Type B pancreatic cell (in vitro differentiated cells): Measurements from ENCODE around the gene TEDC2. TPM values are rescaled to one million over a fixed set of nuclear protein-coding genes. Genes with fewer than 3 reads are reported as not detected.

ENCODE experiments used
- DNase-seq: peaks from one replicate; pipeline ENCODE4 v3.0.0; 2021; ENCODE audit warnings: mixed read lengths; ENCODE audit not compliant: unreplicated experiment; ENCODE audit errors: extremely low spot score
- H3K27ac Mint-ChIP-seq: 2 replicates; pipeline ENCODE4 v1.8.0; 2021; ENCODE audit warnings: mild to moderate bottlenecking, mixed read lengths
- H3K27me3 Mint-ChIP-seq: 2 replicates; pipeline ENCODE4 v1.8.0; 2021; ENCODE audit warnings: mixed read lengths
- H3K36me3 Mint-ChIP-seq: 2 replicates; pipeline ENCODE4 v1.8.0; 2021; ENCODE audit warnings: mixed read lengths
- H3K4me1 Mint-ChIP-seq: one replicate; pipeline ENCODE4 v1.8.0; 2021; ENCODE audit warnings: mixed read lengths; ENCODE audit not compliant: unreplicated experiment
- H3K4me3 Mint-ChIP-seq: 2 replicates; pipeline ENCODE4 v1.8.0; 2021; ENCODE audit warnings: mild to moderate bottlenecking, mixed read lengths
- H3K9me3 Mint-ChIP-seq: 2 replicates; pipeline ENCODE4 v1.8.0; 2021; ENCODE audit warnings: mixed read lengths
- total RNA-seq: library from RNA; stranded (reverse); gene quantifications from 2 replicates; pipeline ENCODE4 v1.2.1, GENCODE V29; 2021; ENCODE audit warnings: low replicate concordance
- TF ChIP-seq, protein P1 (sequence below): fragments of 200-600 bp; sonication (generic); conservative IDR thresholded peaks from 2 replicates; pipeline ENCODE4 v1.5.0; 2021; ENCODE audit warnings: antibody characterized with exemption, mild to moderate bottlenecking

Gene TEDC2
- total RNA-seq, 1 donor from 2014 or later, result 31.6 TPM

DNA sequence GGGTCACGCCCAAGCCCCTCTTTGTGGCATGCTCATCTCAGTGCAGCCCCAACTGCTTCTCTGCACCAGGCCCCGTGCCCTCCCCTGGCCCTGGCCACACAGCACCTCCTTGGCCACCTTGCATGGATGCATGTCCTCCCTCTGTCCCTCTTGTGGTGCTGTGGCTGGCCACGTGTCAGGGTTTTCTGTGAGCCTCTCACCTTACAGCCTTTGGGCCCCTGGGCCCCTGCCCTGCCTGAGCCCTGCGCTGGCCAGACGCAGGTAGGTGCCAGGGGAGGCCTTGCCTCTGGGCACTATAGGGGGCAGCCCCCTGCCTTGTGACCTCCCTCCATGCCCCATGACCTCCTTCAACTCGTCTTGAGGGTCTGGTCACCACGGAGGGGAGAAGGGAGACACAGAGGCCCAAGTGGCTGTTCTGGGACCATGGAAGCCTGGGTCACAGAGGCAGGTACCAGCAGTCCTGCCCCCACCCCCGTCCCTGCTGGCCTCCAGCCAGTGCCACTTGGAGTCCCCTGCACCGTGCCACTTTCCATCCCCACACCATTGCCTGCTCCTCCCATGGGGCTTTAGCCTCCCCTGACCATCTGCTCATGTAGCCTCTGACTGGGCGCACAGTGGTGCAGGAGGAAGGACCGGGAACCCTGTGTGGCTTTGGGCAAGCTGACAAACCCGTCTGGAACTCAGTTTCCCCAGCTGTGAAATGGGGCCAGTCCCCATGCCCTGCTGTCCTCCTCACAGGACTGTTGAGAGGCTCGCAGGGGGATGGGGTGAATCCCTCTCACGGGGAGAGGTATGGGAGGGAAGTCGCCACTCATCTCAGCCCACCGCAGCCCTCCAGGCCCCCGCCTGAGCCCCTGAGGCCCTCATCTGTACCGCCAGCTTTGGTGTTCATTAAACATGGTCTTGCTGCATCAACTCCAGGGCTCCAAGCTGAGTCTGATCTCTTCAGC lies 42.3 kb downstream of the TEDC2 start:
- TF ChIP-seq, protein P1, sequence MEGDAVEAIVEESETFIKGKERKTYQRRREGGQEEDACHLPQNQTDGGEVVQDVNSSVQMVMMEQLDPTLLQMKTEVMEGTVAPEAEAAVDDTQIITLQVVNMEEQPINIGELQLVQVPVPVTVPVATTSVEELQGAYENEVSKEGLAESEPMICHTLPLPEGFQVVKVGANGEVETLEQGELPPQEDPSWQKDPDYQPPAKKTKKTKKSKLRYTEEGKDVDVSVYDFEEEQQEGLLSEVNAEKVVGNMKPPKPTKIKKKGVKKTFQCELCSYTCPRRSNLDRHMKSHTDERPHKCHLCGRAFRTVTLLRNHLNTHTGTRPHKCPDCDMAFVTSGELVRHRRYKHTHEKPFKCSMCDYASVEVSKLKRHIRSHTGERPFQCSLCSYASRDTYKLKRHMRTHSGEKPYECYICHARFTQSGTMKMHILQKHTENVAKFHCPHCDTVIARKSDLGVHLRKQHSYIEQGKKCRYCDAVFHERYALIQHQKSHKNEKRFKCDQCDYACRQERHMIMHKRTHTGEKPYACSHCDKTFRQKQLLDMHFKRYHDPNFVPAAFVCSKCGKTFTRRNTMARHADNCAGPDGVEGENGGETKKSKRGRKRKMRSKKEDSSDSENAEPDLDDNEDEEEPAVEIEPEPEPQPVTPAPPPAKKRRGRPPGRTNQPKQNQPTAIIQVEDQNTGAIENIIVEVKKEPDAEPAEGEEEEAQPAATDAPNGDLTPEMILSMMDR, result no peak
- H3K4me3 Mint-ChIP-seq, result peak overlapping the region; percentile 52
- no peaks in the 10 kb centered on the region for H3K36me3 Mint-ChIP-seq
- no peak for DNase-seq
- H3K9me3 Mint-ChIP-seq, result no peaks in the 10 kb centered on the region
- peaks cover 11% of the 10 kb centered on the region for H3K4me1 Mint-ChIP-seq
- peak overlapping the region; percentile 69 for H3K27ac Mint-ChIP-seq
- no peaks in the 10 kb centered on the region for H3K27me3 Mint-ChIP-seq

DNA sequence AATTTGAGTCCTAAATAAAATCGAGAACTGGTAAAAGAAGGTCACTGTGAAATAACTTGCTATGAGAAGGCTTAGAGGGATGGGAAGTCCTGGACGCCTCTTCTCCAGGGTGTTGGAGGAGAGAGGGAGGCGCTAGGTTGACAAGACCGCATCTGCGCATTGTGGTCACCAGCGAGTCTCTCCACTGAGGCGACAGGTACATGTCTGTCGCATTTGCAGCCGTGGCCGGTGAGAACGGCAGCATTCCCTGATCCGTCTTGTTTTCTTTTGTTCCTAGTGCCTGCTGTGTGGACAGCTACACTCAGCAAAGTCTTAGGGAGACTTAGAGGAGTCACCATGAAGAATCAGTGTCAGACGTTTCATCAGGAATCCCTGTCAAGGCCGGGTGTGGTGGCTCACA lies 45.8 kb downstream of the TEDC2 start:
- Mint-ChIP-seq H3K9me3 (no peaks in the 10 kb centered on the region), H3K4me1 (peaks cover 12% of the 10 kb centered on the region), H3K27me3 (no peaks in the 10 kb centered on the region), H3K36me3 (no peaks in the 10 kb centered on the region), H3K4me3 (no peak overlapping the region), H3K27ac (no peak overlapping the region)
- no peak for DNase-seq
- TF ChIP-seq, protein P1, result no peak

DNA sequence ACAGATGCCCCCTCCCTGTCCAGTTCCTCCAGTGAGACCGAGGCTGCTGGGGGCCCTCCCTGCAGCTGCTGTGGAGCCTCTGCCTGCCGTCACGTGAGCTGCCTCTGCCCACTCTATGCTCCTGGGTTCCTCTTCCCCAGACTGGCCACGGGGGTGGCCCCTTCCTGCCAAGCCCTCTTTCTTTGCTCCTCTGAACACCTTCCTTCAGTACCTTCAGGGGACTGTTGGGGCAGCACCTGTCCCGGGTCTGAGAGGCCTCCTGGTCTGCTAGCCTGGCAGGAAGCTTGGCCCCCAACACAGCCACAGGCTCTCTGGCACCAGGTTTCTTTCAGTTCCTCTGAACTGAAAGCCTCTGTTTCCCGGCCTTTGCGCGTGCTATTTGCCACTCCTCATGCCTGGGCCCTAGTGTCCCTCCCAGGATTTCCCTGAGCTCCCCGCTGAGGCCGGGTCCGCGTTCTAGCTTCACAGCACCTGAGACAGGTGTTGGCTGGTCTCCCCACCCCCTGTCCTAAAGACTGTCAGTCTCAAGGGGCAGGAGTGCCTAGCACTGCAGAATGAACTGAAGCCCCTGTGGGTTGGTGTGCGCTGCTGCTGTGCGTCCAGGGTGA lies 47.2 kb downstream of the TEDC2 start:
- peaks cover 14% of the 10 kb centered on the region for H3K4me1 Mint-ChIP-seq
- H3K9me3 Mint-ChIP-seq, result no peaks in the 10 kb centered on the region
- DNase-seq, result no peak
- TF ChIP-seq, protein P1, result no peak
- no peaks in the 10 kb centered on the region for H3K36me3 Mint-ChIP-seq
- no peak overlapping the region for H3K4me3 Mint-ChIP-seq
- H3K27ac Mint-ChIP-seq, result no peak overlapping the region
- H3K27me3 Mint-ChIP-seq, result no peaks in the 10 kb centered on the region

DNA sequence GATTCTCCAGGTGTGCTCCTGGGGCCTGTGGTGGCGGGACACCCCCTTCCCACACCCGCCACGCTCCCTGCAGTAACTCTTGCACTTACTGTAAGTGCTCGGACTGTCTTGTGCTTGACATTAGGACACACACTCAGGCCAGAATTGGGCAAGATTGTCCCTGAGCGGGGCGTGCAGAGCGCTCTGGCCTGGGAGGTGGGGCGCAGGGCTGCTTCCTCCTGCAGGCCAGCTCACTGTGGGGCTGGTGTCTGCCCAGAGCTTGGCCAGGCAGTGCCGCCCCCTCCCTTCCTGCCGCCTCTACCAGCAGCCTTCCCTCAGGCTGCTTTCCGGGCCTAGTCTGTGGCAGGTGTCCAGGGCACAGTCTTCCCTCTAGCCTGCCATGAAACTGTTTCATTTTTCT lies 47.8 kb downstream of the TEDC2 start:
- TF ChIP-seq, protein P1, result no peak
- Mint-ChIP-seq H3K27me3 (no peaks in the 10 kb centered on the region), H3K4me3 (no peak overlapping the region), H3K36me3 (no peaks in the 10 kb centered on the region), H3K9me3 (no peaks in the 10 kb centered on the region), H3K27ac (no peak overlapping the region), H3K4me1 (peaks cover 17% of the 10 kb centered on the region)
- DNase-seq, result no peak

DNA sequence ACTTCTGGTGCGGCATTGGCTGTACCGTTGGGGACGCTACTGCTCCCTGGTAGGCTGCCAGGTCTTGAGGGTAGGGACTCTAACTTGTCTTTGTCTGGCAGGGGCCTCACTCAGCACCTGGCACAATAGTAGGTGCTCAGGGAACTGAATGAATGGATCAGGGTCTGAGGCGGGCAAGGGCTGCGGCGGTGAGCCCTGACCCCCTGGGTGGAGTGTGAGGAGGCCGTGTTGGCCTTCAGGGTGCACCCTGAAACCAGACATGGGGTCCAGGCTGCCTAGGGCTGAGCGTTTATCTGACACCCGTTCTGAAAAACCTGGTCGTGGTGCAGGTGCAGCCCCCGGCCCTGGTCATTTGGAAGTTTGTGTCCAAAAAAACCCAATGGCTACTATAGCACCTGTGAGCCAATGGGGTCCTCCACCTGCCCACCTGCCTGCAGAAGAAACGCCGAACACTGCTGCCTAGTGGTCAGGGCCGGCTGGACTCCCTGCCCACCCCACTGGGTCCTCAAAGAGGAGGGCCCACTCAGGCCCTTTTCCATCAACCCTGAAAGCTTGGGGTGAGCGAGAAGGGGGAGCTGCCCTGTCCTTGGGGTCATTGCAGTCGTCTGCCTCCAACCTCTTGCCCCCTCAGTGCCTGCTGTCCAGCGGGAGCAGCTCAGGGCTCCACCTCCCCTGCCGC lies 49.0 kb downstream of the TEDC2 start:
- Mint-ChIP-seq H3K27ac (no peak overlapping the region), H3K9me3 (no peaks in the 10 kb centered on the region), H3K4me3 (no peak overlapping the region), H3K4me1 (peaks cover 17% of the 10 kb centered on the region), H3K36me3 (no peaks in the 10 kb centered on the region), H3K27me3 (no peaks in the 10 kb centered on the region)
- TF ChIP-seq, protein P1, result no peak
- DNase-seq, result no peak
